Ishikawa (cell line): ENCODE results near the gene JOSD2.
A peak's percentile ranks its signal among the peaks of the same experiment; 100 is the strongest.

Source experiments
- CEBPB ChIP-seq: IDR thresholded peaks from 2 replicates; pipeline ENCODE4 v1.6.1; 2012
- CREB1 ChIP-seq: IDR thresholded peaks from 2 replicates; pipeline ENCODE4 v1.6.1; 2012; ENCODE audit warnings: low read depth
- EGR1 ChIP-seq: IDR thresholded peaks from 2 replicates; pipeline ENCODE4 v1.6.1; 2012
- EP300 ChIP-seq: IDR thresholded peaks from 2 replicates; pipeline ENCODE4 v1.6.1; 2012; ENCODE audit warnings: borderline replicate concordance
- FOXM1 ChIP-seq: IDR thresholded peaks from 2 replicates; pipeline ENCODE4 v1.6.1; 2012; ENCODE audit warnings: low read depth, borderline replicate concordance
- NFIC ChIP-seq: IDR thresholded peaks from 2 replicates; pipeline ENCODE4 v1.6.1; 2012
- RAD21 ChIP-seq: IDR thresholded peaks from 2 replicates; pipeline ENCODE4 v1.6.1; 2012; ENCODE audit warnings: low read depth
- TAF1 ChIP-seq: IDR thresholded peaks from 2 replicates; pipeline ENCODE4 v1.6.1; 2012; ENCODE audit warnings: low read depth, mild to moderate bottlenecking
- TCF12 ChIP-seq: IDR thresholded peaks from 2 replicates; pipeline ENCODE4 v1.6.1; 2012; ENCODE audit warnings: low read depth
- TEAD4 ChIP-seq: IDR thresholded peaks from 2 replicates; pipeline ENCODE4 v1.6.1; 2012
- YY1 ChIP-seq: IDR thresholded peaks from 2 replicates; pipeline ENCODE4 v1.6.1; 2012; ENCODE audit warnings: low read depth
- ZBTB7A ChIP-seq: IDR thresholded peaks from 2 replicates; pipeline ENCODE4 v1.6.1; 2012; ENCODE audit warnings: low read depth
- TF ChIP-seq, protein P1 (sequence below): IDR thresholded peaks from 2 replicates; pipeline ENCODE4 v1.6.1; 2012
- TF ChIP-seq, protein P2 (sequence below): IDR thresholded peaks from 2 replicates; pipeline ENCODE4 v1.6.1; 2012; ENCODE audit warnings: low read depth, mild to moderate bottlenecking
- TF ChIP-seq, protein P3 (sequence below): IDR thresholded peaks from 2 replicates; pipeline ENCODE4 v1.6.1; 2012

JOSD2 gene

DNA sequence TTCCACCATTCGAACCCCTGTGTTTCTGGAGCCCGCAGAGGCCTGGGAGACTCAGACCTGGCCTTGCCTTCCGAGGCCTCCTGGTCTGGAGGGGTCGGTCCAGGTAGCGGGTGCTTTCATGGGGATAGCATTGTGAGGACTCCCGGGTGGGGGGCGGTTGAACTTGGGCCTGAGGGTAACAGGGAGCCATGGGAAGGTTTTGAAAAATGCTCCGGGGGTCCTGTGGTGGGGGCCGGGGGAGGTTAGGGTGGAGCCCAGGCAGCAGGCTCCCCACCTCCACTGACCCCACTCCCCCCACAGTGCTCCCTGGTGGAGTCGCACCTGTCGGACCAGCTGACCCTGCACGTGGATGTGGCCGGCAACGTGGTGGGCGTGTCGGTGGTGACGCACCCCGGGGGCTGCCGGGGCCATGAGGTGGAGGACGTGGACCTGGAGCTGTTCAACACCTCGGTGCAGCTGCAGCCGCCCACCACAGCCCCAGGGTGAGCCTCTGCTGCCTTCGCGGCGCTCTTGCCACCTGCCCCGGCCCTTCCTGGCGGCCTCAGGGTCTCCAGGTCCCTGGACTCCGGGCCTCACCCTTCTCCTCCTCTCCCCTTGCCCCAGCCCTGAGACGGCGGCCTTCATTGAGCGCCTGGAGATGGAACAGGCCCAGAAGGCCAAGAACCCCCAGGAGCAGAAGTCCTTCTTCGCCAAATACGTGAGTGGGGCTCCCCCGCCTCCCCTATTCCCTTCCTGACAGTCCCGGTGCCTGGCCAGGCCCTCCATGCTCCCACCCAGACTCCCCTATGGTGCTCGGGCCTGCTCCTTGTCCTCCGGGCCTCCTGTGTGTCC is 30.5 kb downstream of the JOSD2 start:
- TF ChIP-seq, protein P1, sequence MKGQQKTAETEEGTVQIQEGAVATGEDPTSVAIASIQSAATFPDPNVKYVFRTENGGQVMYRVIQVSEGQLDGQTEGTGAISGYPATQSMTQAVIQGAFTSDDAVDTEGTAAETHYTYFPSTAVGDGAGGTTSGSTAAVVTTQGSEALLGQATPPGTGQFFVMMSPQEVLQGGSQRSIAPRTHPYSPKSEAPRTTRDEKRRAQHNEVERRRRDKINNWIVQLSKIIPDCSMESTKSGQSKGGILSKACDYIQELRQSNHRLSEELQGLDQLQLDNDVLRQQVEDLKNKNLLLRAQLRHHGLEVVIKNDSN = no peak
- TF ChIP-seq ZBTB7A (no peak), FOXM1 (no peak), CEBPB (no peak), YY1 (no peak), TEAD4 (no peak), CREB1 (no peak), NFIC (no peak), TCF12 (no peak), EGR1 (no peak), TAF1 (no peak), RAD21 (no peak), EP300 (no peak)
- TF ChIP-seq, protein P2, sequence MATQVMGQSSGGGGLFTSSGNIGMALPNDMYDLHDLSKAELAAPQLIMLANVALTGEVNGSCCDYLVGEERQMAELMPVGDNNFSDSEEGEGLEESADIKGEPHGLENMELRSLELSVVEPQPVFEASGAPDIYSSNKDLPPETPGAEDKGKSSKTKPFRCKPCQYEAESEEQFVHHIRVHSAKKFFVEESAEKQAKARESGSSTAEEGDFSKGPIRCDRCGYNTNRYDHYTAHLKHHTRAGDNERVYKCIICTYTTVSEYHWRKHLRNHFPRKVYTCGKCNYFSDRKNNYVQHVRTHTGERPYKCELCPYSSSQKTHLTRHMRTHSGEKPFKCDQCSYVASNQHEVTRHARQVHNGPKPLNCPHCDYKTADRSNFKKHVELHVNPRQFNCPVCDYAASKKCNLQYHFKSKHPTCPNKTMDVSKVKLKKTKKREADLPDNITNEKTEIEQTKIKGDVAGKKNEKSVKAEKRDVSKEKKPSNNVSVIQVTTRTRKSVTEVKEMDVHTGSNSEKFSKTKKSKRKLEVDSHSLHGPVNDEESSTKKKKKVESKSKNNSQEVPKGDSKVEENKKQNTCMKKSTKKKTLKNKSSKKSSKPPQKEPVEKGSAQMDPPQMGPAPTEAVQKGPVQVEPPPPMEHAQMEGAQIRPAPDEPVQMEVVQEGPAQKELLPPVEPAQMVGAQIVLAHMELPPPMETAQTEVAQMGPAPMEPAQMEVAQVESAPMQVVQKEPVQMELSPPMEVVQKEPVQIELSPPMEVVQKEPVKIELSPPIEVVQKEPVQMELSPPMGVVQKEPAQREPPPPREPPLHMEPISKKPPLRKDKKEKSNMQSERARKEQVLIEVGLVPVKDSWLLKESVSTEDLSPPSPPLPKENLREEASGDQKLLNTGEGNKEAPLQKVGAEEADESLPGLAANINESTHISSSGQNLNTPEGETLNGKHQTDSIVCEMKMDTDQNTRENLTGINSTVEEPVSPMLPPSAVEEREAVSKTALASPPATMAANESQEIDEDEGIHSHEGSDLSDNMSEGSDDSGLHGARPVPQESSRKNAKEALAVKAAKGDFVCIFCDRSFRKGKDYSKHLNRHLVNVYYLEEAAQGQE = no peak
- TF ChIP-seq, protein P3, sequence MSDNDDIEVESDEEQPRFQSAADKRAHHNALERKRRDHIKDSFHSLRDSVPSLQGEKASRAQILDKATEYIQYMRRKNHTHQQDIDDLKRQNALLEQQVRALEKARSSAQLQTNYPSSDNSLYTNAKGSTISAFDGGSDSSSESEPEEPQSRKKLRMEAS = no peak

DNA sequence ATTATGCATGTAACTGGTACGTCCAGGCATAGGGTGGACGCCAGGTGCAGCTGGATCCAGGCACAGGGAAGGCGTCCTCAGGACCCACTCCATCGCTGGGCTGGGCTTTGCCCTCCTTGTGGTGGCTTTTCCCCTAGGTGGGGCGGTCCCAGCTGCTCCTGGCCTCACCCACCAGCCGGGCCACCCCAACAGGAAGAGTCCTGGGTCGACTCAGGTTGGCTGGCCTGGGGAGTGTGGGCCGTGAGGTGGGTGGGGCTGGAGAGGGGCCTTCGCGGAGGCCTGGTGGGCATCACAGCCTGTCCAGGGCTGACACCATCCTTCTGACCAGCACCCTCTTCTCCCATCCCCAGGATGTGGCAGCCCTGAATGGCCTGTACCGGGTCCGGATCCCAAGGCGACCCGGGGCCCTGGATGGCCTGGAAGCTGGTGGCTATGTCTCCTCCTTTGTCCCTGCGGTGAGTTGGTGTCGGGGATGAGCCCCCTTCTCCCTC is 31.2 kb downstream of the JOSD2 start:
- no peak for TF ChIP-seq TAF1
- TF ChIP-seq, protein P2 = no peak
- TF ChIP-seq RAD21 = no peak
- no peak for TF ChIP-seq ZBTB7A
- no peak for TF ChIP-seq TEAD4
- no peak for TF ChIP-seq EGR1
- no peak for TF ChIP-seq FOXM1

DNA sequence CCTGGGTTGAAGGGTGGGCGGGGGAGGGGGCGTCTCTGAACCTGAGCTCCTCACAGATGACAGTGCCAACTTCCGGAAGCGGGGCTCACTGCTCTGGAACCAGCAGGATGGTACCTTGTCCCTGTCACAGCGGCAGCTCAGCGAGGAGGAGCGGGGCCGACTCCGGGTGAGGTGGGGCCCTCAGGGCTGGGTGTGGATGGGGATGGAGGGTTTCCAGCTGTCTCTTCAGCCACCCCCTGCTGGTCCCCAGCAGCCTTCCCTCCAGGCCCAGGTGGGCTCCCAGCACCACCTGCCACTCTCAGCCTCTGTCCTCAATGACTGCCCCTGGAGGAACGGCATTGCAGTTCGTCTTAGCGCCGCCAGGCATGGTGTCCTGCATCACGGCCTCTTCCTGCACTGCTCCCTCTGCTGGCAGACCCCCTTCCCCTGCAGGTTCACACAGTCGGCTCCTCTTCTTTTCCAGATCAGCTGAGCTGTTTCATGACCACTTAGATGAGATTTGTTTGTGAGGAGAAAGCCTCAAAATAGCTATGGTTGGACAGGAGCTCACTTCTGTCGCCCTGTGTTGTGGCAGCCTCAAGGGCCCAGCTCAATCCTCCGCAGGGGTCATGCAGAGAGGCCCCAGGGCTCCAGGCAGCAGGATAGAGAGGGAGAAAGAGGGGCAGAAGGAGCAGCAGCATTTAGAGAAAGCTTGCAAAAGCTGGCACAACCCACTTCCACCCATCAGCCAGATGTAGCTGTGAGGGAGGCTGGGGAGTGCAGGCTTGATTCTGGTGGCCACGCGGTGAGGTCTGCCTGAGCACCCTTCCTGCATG is 31.9 kb downstream of the JOSD2 start:
- no peak for TF ChIP-seq CREB1
- TF ChIP-seq CEBPB = no peak
- TF ChIP-seq YY1 = no peak
- no peak for TF ChIP-seq NFIC
- TF ChIP-seq, protein P2 = no peak
- TF ChIP-seq FOXM1 = no peak

DNA sequence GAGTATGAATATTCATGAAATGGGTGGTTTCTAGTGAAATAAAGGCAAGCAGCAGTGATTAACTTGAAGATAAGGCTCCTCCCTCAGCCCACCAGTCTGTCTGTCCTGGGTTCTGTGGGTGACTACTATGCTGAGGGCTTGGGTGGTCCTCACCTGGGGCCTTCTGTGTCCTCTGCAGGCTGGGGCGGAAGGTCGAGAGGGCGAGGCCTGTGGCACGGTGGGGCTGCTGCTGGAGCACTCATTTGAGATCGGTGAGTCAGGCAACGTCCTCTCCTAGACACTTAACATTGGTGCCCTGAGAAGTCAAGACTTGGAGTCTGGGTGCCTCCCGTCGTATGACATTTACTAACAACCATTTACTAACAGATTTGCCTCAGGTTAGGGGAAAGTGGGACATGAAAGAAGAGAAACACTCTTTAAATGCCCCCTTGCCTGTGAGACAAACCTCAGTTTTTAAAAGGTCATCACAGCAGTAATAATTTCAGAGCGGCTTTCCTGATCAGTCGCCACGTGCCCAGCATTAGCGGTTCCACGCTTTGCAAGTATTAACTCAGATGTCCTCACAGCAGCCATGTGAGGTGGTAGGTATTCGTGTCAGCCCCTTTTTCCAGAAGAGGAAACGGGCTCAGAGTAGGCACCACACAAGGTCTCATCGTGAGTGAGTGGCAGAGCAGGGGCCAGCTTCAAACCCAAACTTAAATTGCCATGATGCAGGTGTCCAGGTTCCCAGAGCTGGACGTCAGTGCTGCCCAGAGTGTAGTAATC is 33.1 kb downstream of the JOSD2 start:
- TF ChIP-seq EP300 (no peak), YY1 (no peak), NFIC (no peak)

DNA sequence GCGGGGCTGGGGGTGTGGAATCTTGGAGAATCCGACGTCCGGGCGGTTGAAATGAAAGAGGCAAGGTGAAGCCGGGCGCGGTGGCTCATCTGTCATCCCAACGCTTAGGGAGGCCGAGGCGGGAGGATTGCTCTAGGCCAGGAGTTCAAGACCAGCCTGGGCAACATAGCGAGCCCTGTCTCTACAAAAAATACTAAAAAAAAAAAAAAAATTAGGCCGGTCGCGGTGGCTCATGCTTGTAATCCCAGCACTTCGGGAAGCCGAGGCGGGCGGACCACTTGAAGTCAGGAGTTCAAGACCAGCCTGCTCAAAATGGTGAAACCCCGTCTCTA is 34.1 kb downstream of the JOSD2 start:
- TF ChIP-seq TCF12 = no peak
- no peak for TF ChIP-seq YY1
- TF ChIP-seq CREB1 = no peak
- TF ChIP-seq TAF1 = no peak
- TF ChIP-seq EGR1 = peak; percentile 42; the same call in 1 of the 2 replicates
